GM12878 (cell line): Measurements from ENCODE around the gene MYH9. TPM values are rescaled to one million over a fixed set of nuclear protein-coding genes. Genes with fewer than 3 reads are reported as not detected.

Source experiments
- ATAC-seq: fragments of 200-7000 bp; cut with Tn5 transposase; 3 replicates; pipeline ENCODE4 v1.9.1; 2020; ENCODE audit warnings: mild to moderate bottlenecking, moderate library complexity
- BruUV-seq: library from RNA; stranded (reverse); fragments of 400-500 nt; replicated peaks from 2 replicates; lab custom pipeline; 2021; lab: Mats Ljungman, UMichigan
- CTCF ChIA-PET: fragments of 300-600 bp; sonication (Branson Sonifier 250); formaldehyde crosslinking; extraction: SDS; loops from one replicate; lab custom pipeline; 2021; ENCODE audit warnings: inconsistent platforms; lab: Yijun Ruan, JAX
- POLR2A ChIA-PET: fragments of 350-600 bp; formaldehyde crosslinking; extraction: SDS; loops from one replicate; lab custom pipeline; 2021; ENCODE audit warnings: inconsistent platforms; lab: Charles Lee
- RAD21 ChIA-PET: fragments of 300-600 bp; sonication (Branson Sonifier 250); formaldehyde crosslinking; loops from one replicate; lab custom pipeline; 2023; ENCODE audit warnings: antibody characterized with exemption; ENCODE audit not compliant: unreplicated experiment; lab: Charles Lee
- SMC1A ChIA-PET: fragments of 300-600 bp; sonication (Branson Sonifier 250); formaldehyde crosslinking; loops from one replicate; lab custom pipeline; 2023; ENCODE audit not compliant: unreplicated experiment, uncharacterized antibody; lab: Charles Lee
- DNase-seq: peaks from one replicate; pipeline ENCODE4 v3.0.0-alpha.2; 2011; ENCODE audit warnings: low read depth, low spot score
- FAIRE-seq: peaks from 3 replicates; lab custom pipeline; 2011; peaks lifted over from hg19 to GRCh38; lab: Jason Lieb, UNC
- H2AFZ ChIP-seq: 2 replicates; pipeline ENCODE4 v1.6.0; 2011; ENCODE audit warnings: low read depth, low read length, control low read depth; ENCODE audit not compliant: control insufficient read depth
- H3K27ac ChIP-seq: 2 replicates; pipeline ENCODE4 v1.5.1; 2011; ENCODE audit warnings: control low read depth; ENCODE audit not compliant: control insufficient read depth, insufficient read depth
- H3K27me3 ChIP-seq, 2 experiments: replicated peaks in 1 of 2; 2 replicates each; pipeline versions ENCODE4 v1.6.0 to v1.6.1; 2011; ENCODE audit warnings: low read length in 1 of 2; ENCODE audit not compliant: control insufficient read depth in 2 of 2, insufficient read depth in 2 of 2
- H3K36me3 ChIP-seq, 2 experiments: 2 replicates each; pipeline ENCODE4 v1.5.1; 2011; ENCODE audit warnings: low read length in 1 of 2; ENCODE audit not compliant: control insufficient read depth in 2 of 2, insufficient read depth in 2 of 2
- H3K4me1 ChIP-seq: 2 replicates; pipeline ENCODE4 v1.6.1; 2011; ENCODE audit warnings: mild to moderate bottlenecking, low read length, moderate library complexity, mixed read lengths; ENCODE audit not compliant: control insufficient read depth, insufficient read depth
- H3K4me2 ChIP-seq: 2 replicates; pipeline ENCODE4 v1.6.0; 2011; ENCODE audit warnings: control low read depth; ENCODE audit not compliant: control insufficient read depth, insufficient read depth
- H3K4me3 ChIP-seq: fragments of 200-600 bp; sonication (generic); 2 replicates; pipeline ENCODE4 v1.5.1; 2016
- H3K79me2 ChIP-seq: 2 replicates; pipeline ENCODE4 v1.6.0; 2011; ENCODE audit warnings: low read length; ENCODE audit not compliant: control insufficient read depth, insufficient read depth
- H3K9ac ChIP-seq: 2 replicates; pipeline ENCODE4 v1.8.0; 2011; ENCODE audit warnings: low read length, control low read depth, mixed read lengths; ENCODE audit not compliant: control insufficient read depth, insufficient read depth
- H3K9me3 ChIP-seq: replicated peaks from 3 replicates; pipeline ENCODE4 v1.5.1; 2011; ENCODE audit warnings: mild to moderate bottlenecking, low read length; ENCODE audit not compliant: control insufficient read depth, insufficient read depth
- H4K20me1 ChIP-seq: 2 replicates; pipeline ENCODE4 v1.6.0; 2011; ENCODE audit not compliant: control insufficient read depth, insufficient read depth
- EZH2 ChIP-seq: IDR thresholded peaks from 2 replicates; pipeline ENCODE4 v1.6.1; 2012; ENCODE audit warnings: low read depth, mild to moderate bottlenecking, control low read depth, inconsistent platforms, low read length, borderline replicate concordance; ENCODE audit not compliant: control insufficient read depth
- FOXM1 ChIP-seq: IDR thresholded peaks from 2 replicates; pipeline ENCODE4 v1.6.1; 2012; ENCODE audit warnings: low read depth, mild to moderate bottlenecking, inconsistent platforms, low read length, moderate library complexity
- NRF1 ChIP-seq: conservative IDR thresholded peaks from 2 replicates; pipeline ENCODE4 v1.6.1; 2011; ENCODE audit warnings: mild to moderate bottlenecking, low read depth, low read length, improper control_type of control experiment
- POLR2A ChIP-seq: IDR thresholded peaks from 2 replicates; pipeline ENCODE4 v1.6.1; 2011; ENCODE audit warnings: low read depth, mild to moderate bottlenecking, low read length
- SRF ChIP-seq, 2 experiments: IDR thresholded peaks; 2 replicates each; pipeline ENCODE4 v1.6.1; 2011; ENCODE audit warnings: low read depth in 2 of 2, low read length in 2 of 2, mild to moderate bottlenecking in 1 of 2, moderate library complexity in 1 of 2
- ZNF217 ChIP-seq: fragments of 450-650 bp; IDR thresholded peaks from 2 replicates; pipeline ENCODE4 v1.6.1; 2017; ENCODE audit warnings: antibody characterized with exemption, mild to moderate bottlenecking
- WGBS: methylation state at CpG from one replicate; pipeline ENCODE4 v1.1.6; 2016; ENCODE audit warnings: low lambda C conversion rate; ENCODE audit not compliant: insufficient replicate concordance, insufficient coverage; ENCODE audit errors: missing lambda C conversion rate; 5-methylcytosine and 5-hydroxymethylcytosine counted together
- in situ Hi-C: fragments of 300-500 bp; cut with MboI; formaldehyde crosslinking; loops from 9 replicates; pipeline ENCODE4 v1.14.3; 2018; ENCODE audit warnings: mixed read lengths
- intact Hi-C: fragments of 100-400 bp; cut with micrococcal nuclease; formaldehyde crosslinking; loops from one replicate; pipeline ENCODE4 v1.14.2; 2022; ENCODE audit not compliant: unreplicated experiment
- polyA plus RNA-seq, 11 experiments: library from polyadenylated mRNA; depleted of rRNA in 4 of 11; unstranded in 6 of 11; stranded (reverse) in 5 of 11; fragments of >200 nt; fragmentation: Nextera tagmentation in 4 of 11; fragmentation: Illumina TruSeq in 1 of 11; extraction: Ambion mirVana in 4 of 11; extraction: Trizol in 1 of 11; gene quantifications; 1 replicate in 1 of 11; 2 replicates in 10 of 11; pipeline versions ENCODE4 v1.2.1 to v1.2.3, GENCODE V29; 2011 to 2016; ENCODE audit warnings: inconsistent platforms in 2 of 11, missing spikeins in 2 of 11, low read depth in 1 of 11
- total RNA-seq, 4 experiments: library from RNA; depleted of rRNA in 3 of 4; stranded (reverse); fragments of >200 nt in 3 of 4; fragmentation: Illumina TruSeq in 1 of 4; extraction: Trizol in 1 of 4; gene quantifications; 2 replicates each; pipeline versions ENCODE4 v1.2.1 to v1.2.3, GENCODE V29; 2013 to 2021
- TF ChIP-seq, protein P1 (sequence below): IDR thresholded peaks from 2 replicates; pipeline ENCODE4 v1.6.1; 2012; ENCODE audit warnings: mild to moderate bottlenecking, low read depth, low read length

MYH9 gene
- total and polyA plus RNA-seq, 10 of the 15 experiments (the other 5 are each of a cell fraction or from before 2014, with no cell fraction given): 5.1 to 525 (median 145) TPM

DNA sequence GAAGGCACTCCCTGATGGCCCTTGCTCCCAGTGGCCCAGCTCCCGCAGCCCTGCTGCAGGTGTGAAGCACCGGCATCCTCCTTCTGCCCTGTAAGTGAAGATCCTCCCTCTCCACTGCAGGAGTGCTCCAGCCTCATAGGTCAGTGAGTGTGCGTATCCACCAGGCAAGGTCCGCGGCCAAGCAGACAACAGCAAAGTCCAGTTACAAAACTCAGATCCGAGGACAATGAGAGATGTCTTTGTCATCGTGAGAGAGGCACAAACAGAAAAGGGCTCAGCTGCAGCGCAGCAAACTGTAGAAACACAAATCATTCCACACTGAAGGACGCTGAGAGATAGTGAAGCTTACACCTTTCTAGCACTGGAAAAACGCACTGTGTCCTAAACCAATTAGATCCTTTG is 46.1 kb downstream of the MYH9 start:
- TF ChIP-seq POLR2A (0 out of 2 replicates have a peak, but pooled peaks have one; percentile 39), ZNF217 (no peak)
- no TSS peak for BruUV-seq
- RAD21 ChIA-PET: no interaction called here
- Histone ChIP-seq H3K79me2 (peaks cover 43% of the 10 kb centered on the region), H3K36me3 (peaks cover 44 to 53% of the 10 kb centered on the region in 2 experiments; a peak in 3 of 4 replicates), H2AFZ (no peak overlapping the region), H3K9me3 (no peaks in the 10 kb centered on the region), H3K4me3 (no peak overlapping the region), H4K20me1 (peaks cover 6% of the 10 kb centered on the region; the same call in 1 of the 2 replicates), H3K9ac (no peak overlapping the region), H3K4me2 (no peak overlapping the region), H3K4me1 (peaks cover 7% of the 10 kb centered on the region; the same call in 1 of the 2 replicates), H3K27ac (no peak overlapping the region), H3K27me3 (no peaks in the 10 kb centered on the region)
- DNase-seq: no peak
- SMC1A ChIA-PET: no interaction called here
- in situ Hi-C loops: no loop called here
- WGBS: 57% methylated on average over 10 of the region's 10 CpGs
- no peak for ATAC-seq
- intact Hi-C loops: no loop called here
- POLR2A ChIA-PET: no interaction called here
- no peak for FAIRE-seq
- CTCF ChIA-PET: no interaction called here

DNA sequence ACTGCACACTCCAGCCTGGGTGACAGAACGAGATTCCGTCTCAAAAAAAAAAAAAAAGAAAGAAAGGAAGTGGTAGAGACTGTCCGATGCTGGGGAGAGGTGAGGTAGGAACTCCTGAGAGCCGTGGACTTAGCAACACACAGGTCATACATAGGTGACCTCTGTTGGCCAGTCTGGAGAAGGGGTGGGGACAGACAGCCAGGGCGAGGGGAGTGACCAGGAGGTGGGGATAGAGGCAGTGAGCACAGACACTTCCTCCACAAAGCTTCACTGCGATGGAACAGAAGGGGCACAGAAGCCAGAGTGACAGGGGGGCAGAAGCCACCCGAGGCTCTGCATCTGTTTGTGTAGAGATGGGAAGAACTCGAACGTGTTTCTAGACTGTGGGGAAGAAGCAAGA is 47.1 kb downstream of the MYH9 start:
- Histone ChIP-seq H3K4me2 (no peak overlapping the region), H3K4me3 (no peak overlapping the region), H3K9ac (no peak overlapping the region), H3K4me1 (peaks cover 7% of the 10 kb centered on the region), H3K27me3 (no peaks in the 10 kb centered on the region), H3K9me3 (no peaks in the 10 kb centered on the region), H2AFZ (no peak overlapping the region), H3K36me3 (peaks cover 42 to 56% of the 10 kb centered on the region in 2 experiments), H4K20me1 (peaks cover 6% of the 10 kb centered on the region; the same call in 1 of the 2 replicates), H3K79me2 (peaks cover 42% of the 10 kb centered on the region), H3K27ac (no peak overlapping the region)
- FAIRE-seq (no peak), DNase-seq (no peak), ATAC-seq (no peak)
- no peak for TF ChIP-seq EZH2
- TF ChIP-seq, protein P1, sequence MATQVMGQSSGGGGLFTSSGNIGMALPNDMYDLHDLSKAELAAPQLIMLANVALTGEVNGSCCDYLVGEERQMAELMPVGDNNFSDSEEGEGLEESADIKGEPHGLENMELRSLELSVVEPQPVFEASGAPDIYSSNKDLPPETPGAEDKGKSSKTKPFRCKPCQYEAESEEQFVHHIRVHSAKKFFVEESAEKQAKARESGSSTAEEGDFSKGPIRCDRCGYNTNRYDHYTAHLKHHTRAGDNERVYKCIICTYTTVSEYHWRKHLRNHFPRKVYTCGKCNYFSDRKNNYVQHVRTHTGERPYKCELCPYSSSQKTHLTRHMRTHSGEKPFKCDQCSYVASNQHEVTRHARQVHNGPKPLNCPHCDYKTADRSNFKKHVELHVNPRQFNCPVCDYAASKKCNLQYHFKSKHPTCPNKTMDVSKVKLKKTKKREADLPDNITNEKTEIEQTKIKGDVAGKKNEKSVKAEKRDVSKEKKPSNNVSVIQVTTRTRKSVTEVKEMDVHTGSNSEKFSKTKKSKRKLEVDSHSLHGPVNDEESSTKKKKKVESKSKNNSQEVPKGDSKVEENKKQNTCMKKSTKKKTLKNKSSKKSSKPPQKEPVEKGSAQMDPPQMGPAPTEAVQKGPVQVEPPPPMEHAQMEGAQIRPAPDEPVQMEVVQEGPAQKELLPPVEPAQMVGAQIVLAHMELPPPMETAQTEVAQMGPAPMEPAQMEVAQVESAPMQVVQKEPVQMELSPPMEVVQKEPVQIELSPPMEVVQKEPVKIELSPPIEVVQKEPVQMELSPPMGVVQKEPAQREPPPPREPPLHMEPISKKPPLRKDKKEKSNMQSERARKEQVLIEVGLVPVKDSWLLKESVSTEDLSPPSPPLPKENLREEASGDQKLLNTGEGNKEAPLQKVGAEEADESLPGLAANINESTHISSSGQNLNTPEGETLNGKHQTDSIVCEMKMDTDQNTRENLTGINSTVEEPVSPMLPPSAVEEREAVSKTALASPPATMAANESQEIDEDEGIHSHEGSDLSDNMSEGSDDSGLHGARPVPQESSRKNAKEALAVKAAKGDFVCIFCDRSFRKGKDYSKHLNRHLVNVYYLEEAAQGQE: no peak
- no peak for TF ChIP-seq SRF (IDR thresholded peaks at IDR 0.05; ENCODE audit: low read depth in 2 of 2, low read length in 2 of 2)
- no peak for TF ChIP-seq NRF1
- no peak for TF ChIP-seq FOXM1
- ChIA-PET CTCF (interaction anchor here (0.9 kb wide), 1 partner anchor 40 kb away, joined by 6 read pairs; no protein-coding TSS in a partner anchor), RAD21 (interaction anchor here (1.1 kb wide), 1 partner anchor 29 kb away, joined by 3 read pairs; no protein-coding TSS in a partner anchor), POLR2A (interaction anchor here (0.6 kb wide), 1 partner anchor 188 kb away, joined by 3 read pairs; no protein-coding TSS in a partner anchor), SMC1A (no interaction called here)
- intact Hi-C loops (no loop called here), in situ Hi-C loops (no loop called here)
- no TSS peak for BruUV-seq
- WGBS: 72% methylated on average over 6 of the region's 9 CpGs
